H1 (cell line): ENCODE measurements around the gene FNDC10. TPM values are rescaled to one million over a fixed set of nuclear protein-coding genes. Genes with fewer than 3 reads are reported as not detected.

Experiments
- CTCF ChIA-PET: fragments of 300-600 bp; sonication (Branson Sonifier 250); formaldehyde crosslinking; loops from one replicate; lab custom pipeline; 2021; ENCODE audit not compliant: partially characterized antibody; lab: Charles Lee
- POLR2A ChIA-PET: fragments of 300-600 bp; sonication (Branson Sonifier 250); formaldehyde crosslinking; loops from one replicate; lab custom pipeline; 2021; ENCODE audit warnings: inconsistent platforms; ENCODE audit not compliant: partially characterized antibody; lab: Charles Lee
- DNase-seq, 2 experiments: peaks; one replicate each; pipeline versions ENCODE4 v3.0.0 to v3.0.0-alpha.2; 2010 to 2022; ENCODE audit warnings: low spot score in 2 of 2, low read depth in 1 of 2, mixed read lengths in 1 of 2
- FAIRE-seq: peaks from 2 replicates; lab custom pipeline; 2011; peaks lifted over from hg19 to GRCh38; lab: Jason Lieb, UNC
- H2AFZ ChIP-seq: 2 replicates; pipeline ENCODE4 v1.8.1; 2012; ENCODE audit warnings: low read length, inconsistent platforms
- H2AK5ac ChIP-seq: 2 replicates; pipeline ENCODE4 v1.6.1; 2013; ENCODE audit warnings: low read depth, low read length
- H2BK120ac ChIP-seq: replicated peaks from 2 replicates; pipeline ENCODE3; 2013; ENCODE audit warnings: low read depth, low read length, inconsistent platforms
- H2BK12ac ChIP-seq: 2 replicates; pipeline ENCODE4 v1.6.1; 2013; ENCODE audit warnings: low read depth, low read length
- H2BK15ac ChIP-seq: 2 replicates; pipeline ENCODE4 v1.6.1; 2013; ENCODE audit warnings: low read length
- H2BK20ac ChIP-seq: 2 replicates; pipeline ENCODE4 v1.6.1; 2013; ENCODE audit warnings: low read length
- H2BK5ac ChIP-seq: 2 replicates; pipeline ENCODE4 v1.6.1; 2013; ENCODE audit warnings: low read depth, low read length
- H3K14ac ChIP-seq: 2 replicates; pipeline ENCODE4 v1.6.1; 2013; ENCODE audit warnings: inconsistent platforms; ENCODE audit not compliant: insufficient read length
- H3K18ac ChIP-seq: 2 replicates; pipeline ENCODE4 v1.6.1; 2013; ENCODE audit warnings: low read length; ENCODE audit errors: extremely low read depth
- H3K23ac ChIP-seq: 2 replicates; pipeline ENCODE4 v1.6.1; 2013; ENCODE audit warnings: inconsistent platforms; ENCODE audit not compliant: insufficient read length
- H3K23me2 ChIP-seq: 2 replicates; pipeline ENCODE4 v1.6.1; 2013; ENCODE audit warnings: low read depth, low read length
- H3K27ac ChIP-seq: 2 replicates; pipeline ENCODE4 v1.6.1; 2011; ENCODE audit warnings: low read depth, low read length, inconsistent platforms
- H3K27me3 ChIP-seq, 4 experiments: replicated peaks in 1 of 4; 1 replicate in 1 of 4; 2 replicates in 3 of 4; pipeline versions ENCODE4 v1.6.1 to v1.8.1; 2011 to 2013; ENCODE audit warnings: low read length in 3 of 4, mild to moderate bottlenecking in 3 of 4, inconsistent platforms in 2 of 4, mixed read lengths in 2 of 4, moderate library complexity in 1 of 4; ENCODE audit not compliant: control insufficient read depth in 3 of 4, insufficient read depth in 3 of 4; ENCODE audit errors: extremely low read depth in 1 of 4
- H3K36me3 ChIP-seq, 4 experiments: 2 replicates each; pipeline versions ENCODE4 v1.6.1 to v1.8.1; 2011 to 2013; ENCODE audit warnings: mild to moderate bottlenecking in 4 of 4, low read length in 3 of 4, moderate library complexity in 2 of 4, control low read depth in 1 of 4, inconsistent platforms in 1 of 4; ENCODE audit not compliant: insufficient read depth in 4 of 4, control insufficient read depth in 2 of 4
- H3K4ac ChIP-seq: replicated peaks from 2 replicates; pipeline ENCODE3; 2013; ENCODE audit warnings: low read length, low read depth, mixed read lengths, inconsistent platforms; ENCODE audit not compliant: insufficient read length
- H3K4me1 ChIP-seq, 4 experiments: replicated peaks in 1 of 4; 1 replicate in 1 of 4; 2 replicates in 3 of 4; pipeline versions ENCODE4 v1.6.1 to v1.8.1; 2011 to 2013; ENCODE audit warnings: low read length in 3 of 4, inconsistent platforms in 2 of 4, mixed read lengths in 1 of 4; ENCODE audit not compliant: insufficient read depth in 4 of 4, control insufficient read depth in 3 of 4
- H3K4me2 ChIP-seq, 2 experiments: 2 replicates each; pipeline versions ENCODE4 v1.6.1 to v1.8.1; 2011 to 2013; ENCODE audit warnings: low read depth in 2 of 2, low read length in 2 of 2, control low read depth in 1 of 2, inconsistent platforms in 1 of 2, mild to moderate bottlenecking in 1 of 2; ENCODE audit not compliant: insufficient read depth in 1 of 2
- H3K4me3 ChIP-seq, 4 experiments: fragments of 200-600, 300-600 bp in 1 of 4; sonication (generic), shearing (Covaris generic), sonication (Bioruptor Twin) in 1 of 4; 2 replicates each; pipeline versions ENCODE4 v1.5.1 to v1.8.1; 2011 to 2016; ENCODE audit warnings: low read length in 4 of 4, low read depth in 3 of 4, control low read depth in 2 of 4, inconsistent platforms in 2 of 4, mild to moderate bottlenecking in 2 of 4, mixed read lengths in 1 of 4, moderate library complexity in 1 of 4; ENCODE audit not compliant: insufficient read depth in 2 of 4; ENCODE audit errors: extremely low read depth in 1 of 4
- H3K56ac ChIP-seq: replicated peaks from 2 replicates; pipeline ENCODE3; 2013; ENCODE audit warnings: low read depth, mild to moderate bottlenecking, mixed read lengths, low read length, inconsistent platforms; ENCODE audit not compliant: insufficient read length
- H3K79me1 ChIP-seq: 2 replicates; pipeline ENCODE4 v1.6.1; 2013; ENCODE audit warnings: low read depth, low read length, control low read depth
- H3K79me2 ChIP-seq, 2 experiments: 2 replicates each; pipeline versions ENCODE4 v1.6.1 to v1.8.1; 2012 to 2013; ENCODE audit warnings: low read length in 2 of 2, mild to moderate bottlenecking in 2 of 2, inconsistent platforms in 1 of 2; ENCODE audit not compliant: insufficient read depth in 2 of 2, control insufficient read depth in 1 of 2
- H3K9ac ChIP-seq, 4 experiments: replicated peaks in 1 of 4; 1 replicate in 1 of 4; 2 replicates in 3 of 4; pipeline versions ENCODE4 v1.6.1 to v1.8.1; 2011 to 2013; ENCODE audit warnings: low read depth in 3 of 4, low read length in 3 of 4, control low read depth in 2 of 4, mild to moderate bottlenecking in 2 of 4, moderate library complexity in 2 of 4, inconsistent platforms in 1 of 4; ENCODE audit errors: extremely low read depth in 1 of 4
- H3K9me3 ChIP-seq, 2 experiments: 2 replicates each; pipeline versions ENCODE4 v1.6.1 to v1.8.1; 2012 to 2013; ENCODE audit warnings: mild to moderate bottlenecking in 2 of 2, moderate library complexity in 2 of 2, control low read depth in 1 of 2, inconsistent platforms in 1 of 2, low read depth in 1 of 2, low read length in 1 of 2, mixed read lengths in 1 of 2; ENCODE audit not compliant: insufficient read depth in 2 of 2
- H4K20me1 ChIP-seq, 2 experiments: replicated peaks in 1 of 2; 2 replicates each; pipeline versions ENCODE3 to v1.8.1; 2011 to 2013; ENCODE audit warnings: inconsistent platforms in 2 of 2, low read length in 2 of 2, mild to moderate bottlenecking in 1 of 2; ENCODE audit not compliant: insufficient read depth in 2 of 2, control insufficient read depth in 1 of 2
- H4K5ac ChIP-seq: 2 replicates; pipeline ENCODE4 v1.6.1; 2013; ENCODE audit warnings: low read length, low read depth, mixed read lengths, inconsistent platforms; ENCODE audit not compliant: insufficient read length
- H4K8ac ChIP-seq: 2 replicates; pipeline ENCODE4 v1.8.0; 2013; ENCODE audit warnings: mild to moderate bottlenecking, moderate library complexity, low read length, inconsistent platforms; ENCODE audit not compliant: insufficient read depth; ENCODE audit errors: extremely low read depth
- H4K91ac ChIP-seq: replicated peaks from 2 replicates; pipeline ENCODE3; 2013; ENCODE audit warnings: low read length, mixed read lengths, inconsistent platforms; ENCODE audit not compliant: insufficient read length
- ATF2 ChIP-seq: IDR thresholded peaks from 2 replicates; pipeline ENCODE4 v1.6.1; 2012; ENCODE audit warnings: low read length, inconsistent platforms
- CBX5 ChIP-seq: fragments of 300-800, 300-1000 bp; sonication (generic); IDR thresholded peaks from 2 replicates; pipeline ENCODE4 v1.7.1; 2016; ENCODE audit warnings: antibody characterized with exemption, low read length, low read depth
- EGR1 ChIP-seq: IDR thresholded peaks from 2 replicates; pipeline ENCODE4 v1.6.1; 2011; ENCODE audit warnings: low read depth, low read length, borderline replicate concordance
- EZH2 ChIP-seq: fragments of 200-600 bp; sonication (generic); IDR thresholded peaks from 2 replicates; pipeline ENCODE4 v1.7.1; 2012; ENCODE audit warnings: low read depth, mild to moderate bottlenecking, moderate library complexity, low read length, inconsistent platforms; ENCODE audit not compliant: severe bottlenecking
- RAD21 ChIP-seq, 2 experiments: IDR thresholded peaks in 1 of 2; conservative IDR thresholded peaks in 1 of 2; 2 replicates each; pipeline ENCODE4 v1.6.1; 2011; ENCODE audit warnings: low read depth in 2 of 2, low read length in 2 of 2, improper control_type of control experiment in 1 of 2, inconsistent platforms in 1 of 2, mild to moderate bottlenecking in 1 of 2, moderate library complexity in 1 of 2
- SIN3A ChIP-seq, 2 experiments: IDR thresholded peaks in 1 of 2; conservative IDR thresholded peaks in 1 of 2; 2 replicates each; pipeline ENCODE4 v1.6.1; 2011 to 2012; ENCODE audit warnings: low read length in 2 of 2, improper control_type of control experiment in 1 of 2, low read depth in 1 of 2, mild to moderate bottlenecking in 1 of 2
- TAF1 ChIP-seq: IDR thresholded peaks from 2 replicates; pipeline ENCODE4 v1.6.1; 2011; ENCODE audit warnings: mild to moderate bottlenecking, low read depth, low read length
- TCF12 ChIP-seq: IDR thresholded peaks from 2 replicates; pipeline ENCODE4 v1.6.1; 2011; ENCODE audit warnings: low read depth, mild to moderate bottlenecking, low read length
- USF2 ChIP-seq: IDR thresholded peaks from 2 replicates; pipeline ENCODE4 v1.6.1; 2011; ENCODE audit warnings: low read length, improper control_type of control experiment
- WGBS, 2 experiments: shearing (Covaris generic) in 1 of 2; methylation state at CpG; one replicate each; pipeline versions ENCODE4 v1.1.6 to v1.1.7; 2013 to 2015; ENCODE audit warnings: low lambda C conversion rate in 2 of 2, mixed read lengths in 2 of 2, inconsistent platforms in 1 of 2, low coverage in 1 of 2, missing lambda C conversion rate in 1 of 2; ENCODE audit not compliant: insufficient replicate concordance in 2 of 2, insufficient coverage in 1 of 2, insufficient read length in 1 of 2; ENCODE audit errors: extremely low coverage in 1 of 2, missing lambda C conversion rate in 1 of 2; 5-methylcytosine and 5-hydroxymethylcytosine counted together
- polyA plus RNA-seq, 7 experiments: library from polyadenylated mRNA; depleted of rRNA in 3 of 7; stranded (reverse) in 5 of 7; unstranded in 2 of 7; fragments of >200 nt in 5 of 7; fragments of 200-250 nt in 2 of 7; gene quantifications; 1 replicate in 5 of 7; 2 replicates in 1 of 7; 4 replicates in 1 of 7; pipeline versions ENCODE4 v1.2.1 to v1.2.3, GENCODE V29; 2011 to 2013; ENCODE audit warnings: missing spikeins in 2 of 7, mixed read lengths in 2 of 7
- total RNA-seq: library from RNA; stranded (reverse); fragmentation: NEBNext Ultra II Directional; extraction: Animal tissue kit (Norgen Biotek cat#: 25700); gene quantifications from 2 replicates; pipeline ENCODE4 v1.2.1, GENCODE V29; 2021

FNDC10 gene
- total and polyA plus RNA-seq, 2 of the 8 experiments (the other 6 are each of a cell fraction or from before 2014, with no cell fraction given), result 19.0 to 21.8 TPM

- H3K23me2 ChIP-seq, result no peaks in the 10 kb centered on the region; the same call in 1 of the 2 replicates
- no peak overlapping the region for H3K4me2 ChIP-seq
- H4K5ac ChIP-seq, result no peak overlapping the region
- H3K18ac ChIP-seq, result no peak overlapping the region
- no peak overlapping the region for H3K14ac ChIP-seq
- H3K79me2 ChIP-seq, result peaks cover 0 to 13% of the 10 kb centered on the region in 2 experiments; a peak in 2 of 4 replicates
- H2BK20ac ChIP-seq, result no peak overlapping the region
- ChIA-PET CTCF (interaction anchor here (0.6 kb wide), 1 partner anchor 11 kb away, joined by 3 read pairs; no protein-coding TSS in a partner anchor), POLR2A (interaction anchor here (0.7 to 0.9 kb wide), 2 partner anchors 19 to 34 kb away, joined by 3 to 4 read pairs; no protein-coding TSS in a partner anchor)
- H3K36me3 ChIP-seq, result no peaks in the 10 kb centered on the region
- H2BK120ac ChIP-seq, result no peak overlapping the region
- H4K20me1 ChIP-seq, result peaks cover 0 to 8% of the 10 kb centered on the region in 2 experiments
- H3K9ac ChIP-seq, result no peak overlapping the region
- peaks cover 3% of the 10 kb centered on the region for H3K79me1 ChIP-seq
- H4K8ac ChIP-seq, result no peak overlapping the region
- no peak overlapping the region for H2AFZ ChIP-seq
- no peak overlapping the region for H2AK5ac ChIP-seq
- WGBS, 2 experiments, result 84% methylated on average over 10 of the region's 12 CpGs; no CpG with 5 or more reads in 1 of the 2 experiments
- H3K27ac ChIP-seq, result no peak overlapping the region
- FAIRE-seq, result no peak
- H3K4me1 ChIP-seq, result peaks cover 0 to 5% (median 2%) of the 10 kb centered on the region in 4 experiments; a peak in 2 of 7 replicates
- no peak overlapping the region for H2BK5ac ChIP-seq
- H3K56ac ChIP-seq, result no peak overlapping the region
- H2BK12ac ChIP-seq, result no peak overlapping the region
- H3K4me3 ChIP-seq, result no peak overlapping the region
- no peak overlapping the region for H3K4ac ChIP-seq
- DNase-seq, result no peak
- no peak overlapping the region for H4K91ac ChIP-seq
- H3K9me3 ChIP-seq, result no peaks in the 10 kb centered on the region
- no peak overlapping the region for H3K23ac ChIP-seq
- no peak overlapping the region for H2BK15ac ChIP-seq
- H3K27me3 ChIP-seq, result no peaks in the 10 kb centered on the region
- TF ChIP-seq EZH2, result no peak
- TF ChIP-seq USF2, result no peak
- TF ChIP-seq EGR1, result no peak
- no peak for TF ChIP-seq TCF12
- TF ChIP-seq CBX5, result no peak
- no peak for TF ChIP-seq TAF1
- TF ChIP-seq RAD21 (IDR thresholded peaks at IDR 0.05 in 1 of 2, conservative IDR thresholded peaks at IDR 0.05 in 1 of 2; ENCODE audit: low read depth in 2 of 2, low read length in 2 of 2), result no peak
- no peak for TF ChIP-seq ATF2
- TF ChIP-seq SIN3A (conservative IDR thresholded peaks at IDR 0.05 in 1 of 2, IDR thresholded peaks at IDR 0.05 in 1 of 2; ENCODE audit: low read depth in 1 of 2, low read length in 2 of 2), result no peak
These were observed 10.0 kb upstream of the FNDC10 start for GRCh38 chr1:1609822-1610485.
